Breast epithelium (tissue), 4 donors: ENCODE data around the gene PTPRM. TPM values are rescaled to one million over a fixed set of nuclear protein-coding genes. Genes with fewer than 3 reads are reported as not detected.

Source experiments
- DNase-seq, 2 donors: peaks; one replicate each; pipeline ENCODE4 v3.0.0-alpha.2; 2019; ENCODE audit warnings: low spot score in 2 of 2
- H3K27ac ChIP-seq, 2 donors: fragments of 200-600 bp; sonication (generic) in 1 of 2; one replicate each; pipeline ENCODE4 v1.5.1; 2016 to 2019; ENCODE audit warnings: mild to moderate bottlenecking in 1 of 2
- H3K27me3 ChIP-seq, 2 donors: fragments of 200-600 bp; sonication (generic) in 1 of 2; one replicate each; pipeline versions ENCODE4 v1.5.1 to v1.6.0; 2017 to 2019; ENCODE audit warnings: control low read depth in 1 of 2, mild to moderate bottlenecking in 1 of 2
- H3K36me3 ChIP-seq: fragments of 200-600 bp; one replicate; pipeline ENCODE4 v1.5.1; 2019
- H3K4me1 ChIP-seq, 2 donors: fragments of 200-600 bp; sonication (generic); one replicate each; pipeline ENCODE4 v1.5.1; 2016 to 2019; ENCODE audit warnings: control low read depth in 1 of 2
- H3K4me3 ChIP-seq, 3 donors: fragments of 200-600 bp; sonication (generic); 1 replicate in 2 of 3; 2 replicates in 1 of 3; pipeline ENCODE4 v1.5.1; 2016 to 2019; ENCODE audit warnings: mild to moderate bottlenecking in 3 of 3, moderate library complexity in 2 of 3
- H3K9me3 ChIP-seq, 2 donors: fragments of 200-600 bp; sonication (generic) in 1 of 2; one replicate each; pipeline ENCODE4 v1.5.1; 2016 to 2019; ENCODE audit warnings: control low read depth in 1 of 2
- POLR2A ChIP-seq: fragments of 450-650 bp; IDR thresholded peaks from one replicate; pipeline ENCODE4 v1.6.1; 2016; ENCODE audit warnings: antibody characterized with exemption, mild to moderate bottlenecking, moderate library complexity
- POLR2AphosphoS5 ChIP-seq, 3 donors: sonication (generic); formaldehyde crosslinking; IDR thresholded peaks; one replicate each; pipeline ENCODE4 v1.6.1; 2017; ENCODE audit warnings: antibody characterized with exemption in 3 of 3
- intact Hi-C: fragments of 100-400 bp; cut with DNase I; formaldehyde crosslinking; loops from one replicate; pipeline ENCODE4 v1.15.1; 2023; ENCODE audit warnings: low total_unique reads
- total RNA-seq, 3 donors: library from RNA; depleted of rRNA; stranded (reverse); fragments of >200 nt; gene quantifications; one replicate each; pipeline ENCODE4 v1.1.0, GENCODE V29; 2016
- TF ChIP-seq, protein P1 (sequence below), 3 donors: fragments of 450-650 bp; IDR thresholded peaks; one replicate each; pipeline ENCODE4 v1.5.1; 2016 to 2017; ENCODE audit warnings: antibody characterized with exemption in 3 of 3, mild to moderate bottlenecking in 3 of 3, moderate library complexity in 3 of 3

Gene PTPRM
- total RNA-seq, 3 donors from 2014 or later: 41.7 to 181 (median 140) TPM

DNA sequence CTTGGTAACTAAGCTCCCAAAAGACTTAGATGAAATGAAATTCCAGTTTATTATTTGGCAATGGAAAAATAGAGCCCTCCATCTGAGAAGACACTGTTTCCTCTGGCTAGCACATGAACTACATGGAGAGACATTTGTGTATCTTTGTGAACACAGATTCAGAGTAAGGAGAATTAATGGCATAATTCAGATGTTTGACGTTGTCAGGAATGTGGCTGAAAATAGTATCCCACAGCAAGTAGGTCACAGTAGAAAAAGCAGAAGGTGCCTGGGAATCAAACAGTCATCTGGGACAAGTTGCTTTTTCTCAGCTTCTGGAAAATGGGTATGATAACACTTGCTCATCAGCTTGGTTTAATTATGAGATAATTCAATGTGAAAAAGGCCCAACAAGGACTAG, 288.6 kb downstream of the PTPRM start:
- Histone ChIP-seq H3K9me3 (no peaks in the 10 kb centered on the region), H3K36me3 (no peaks in the 10 kb centered on the region), H3K4me1 (no peaks in the 10 kb centered on the region), H3K27me3 (no peaks in the 10 kb centered on the region), H3K27ac (no peak overlapping the region), H3K4me3 (no peak overlapping the region)
- TF ChIP-seq, protein P1, sequence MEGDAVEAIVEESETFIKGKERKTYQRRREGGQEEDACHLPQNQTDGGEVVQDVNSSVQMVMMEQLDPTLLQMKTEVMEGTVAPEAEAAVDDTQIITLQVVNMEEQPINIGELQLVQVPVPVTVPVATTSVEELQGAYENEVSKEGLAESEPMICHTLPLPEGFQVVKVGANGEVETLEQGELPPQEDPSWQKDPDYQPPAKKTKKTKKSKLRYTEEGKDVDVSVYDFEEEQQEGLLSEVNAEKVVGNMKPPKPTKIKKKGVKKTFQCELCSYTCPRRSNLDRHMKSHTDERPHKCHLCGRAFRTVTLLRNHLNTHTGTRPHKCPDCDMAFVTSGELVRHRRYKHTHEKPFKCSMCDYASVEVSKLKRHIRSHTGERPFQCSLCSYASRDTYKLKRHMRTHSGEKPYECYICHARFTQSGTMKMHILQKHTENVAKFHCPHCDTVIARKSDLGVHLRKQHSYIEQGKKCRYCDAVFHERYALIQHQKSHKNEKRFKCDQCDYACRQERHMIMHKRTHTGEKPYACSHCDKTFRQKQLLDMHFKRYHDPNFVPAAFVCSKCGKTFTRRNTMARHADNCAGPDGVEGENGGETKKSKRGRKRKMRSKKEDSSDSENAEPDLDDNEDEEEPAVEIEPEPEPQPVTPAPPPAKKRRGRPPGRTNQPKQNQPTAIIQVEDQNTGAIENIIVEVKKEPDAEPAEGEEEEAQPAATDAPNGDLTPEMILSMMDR (IDR thresholded peaks at IDR 0.05): no peak
- TF ChIP-seq POLR2A: no peak
- TF ChIP-seq POLR2AphosphoS5 (IDR thresholded peaks at IDR 0.05): no peak
- no peak for DNase-seq
- intact Hi-C loops: no loop called here

GRCh38 chr18:7856116-7856515, 289.0 kb downstream of the PTPRM start:
- Histone ChIP-seq H3K27ac (no peak overlapping the region), H3K9me3 (no peaks in the 10 kb centered on the region), H3K4me3 (no peak overlapping the region), H3K4me1 (no peaks in the 10 kb centered on the region), H3K27me3 (no peaks in the 10 kb centered on the region), H3K36me3 (no peaks in the 10 kb centered on the region)
- TF ChIP-seq POLR2AphosphoS5 (IDR thresholded peaks at IDR 0.05) (no peak), POLR2A (no peak)
- TF ChIP-seq, protein P1 (IDR thresholded peaks at IDR 0.05): no peak
- DNase-seq: no peak
- intact Hi-C loops: no loop called here

DNA sequence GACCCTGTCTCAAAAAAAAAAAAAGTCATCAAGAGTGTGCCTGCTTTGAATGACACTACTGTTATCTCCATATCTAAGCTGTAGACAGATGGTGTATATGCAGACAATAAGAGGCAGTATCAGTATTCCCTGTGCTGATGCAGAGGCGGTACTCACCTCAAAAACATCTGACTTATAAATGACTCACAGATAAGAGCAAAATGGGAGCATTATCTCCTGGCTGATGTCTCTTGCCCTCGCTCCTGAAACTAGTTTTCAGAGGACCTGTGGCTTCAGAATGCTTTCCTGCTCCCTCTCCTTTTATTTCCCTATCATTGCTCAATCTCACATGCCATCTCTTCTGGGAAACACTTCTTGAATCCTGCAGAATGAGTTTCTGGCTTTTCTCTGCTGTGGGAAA, 289.6 kb downstream of the PTPRM start:
- Histone ChIP-seq H3K9me3 (no peaks in the 10 kb centered on the region), H3K4me3 (no peak overlapping the region), H3K4me1 (no peaks in the 10 kb centered on the region), H3K27ac (no peak overlapping the region), H3K36me3 (no peaks in the 10 kb centered on the region), H3K27me3 (no peaks in the 10 kb centered on the region)
- no peak for TF ChIP-seq POLR2A
- TF ChIP-seq, protein P1 (IDR thresholded peaks at IDR 0.05): no peak
- TF ChIP-seq POLR2AphosphoS5 (IDR thresholded peaks at IDR 0.05): no peak
- intact Hi-C loops: no loop called here
- DNase-seq: no peak

GRCh38 chr18:7857562-7857961, 290.4 kb downstream of the PTPRM start:
- Histone ChIP-seq H3K4me1 (no peaks in the 10 kb centered on the region), H3K9me3 (no peaks in the 10 kb centered on the region), H3K4me3 (no peak overlapping the region), H3K27ac (no peak overlapping the region), H3K27me3 (no peaks in the 10 kb centered on the region), H3K36me3 (no peaks in the 10 kb centered on the region)
- no peak for DNase-seq
- TF ChIP-seq POLR2AphosphoS5 (IDR thresholded peaks at IDR 0.05): no peak
- TF ChIP-seq, protein P1 (IDR thresholded peaks at IDR 0.05): no peak
- TF ChIP-seq POLR2A: no peak
- intact Hi-C loops: no loop called here

DNA sequence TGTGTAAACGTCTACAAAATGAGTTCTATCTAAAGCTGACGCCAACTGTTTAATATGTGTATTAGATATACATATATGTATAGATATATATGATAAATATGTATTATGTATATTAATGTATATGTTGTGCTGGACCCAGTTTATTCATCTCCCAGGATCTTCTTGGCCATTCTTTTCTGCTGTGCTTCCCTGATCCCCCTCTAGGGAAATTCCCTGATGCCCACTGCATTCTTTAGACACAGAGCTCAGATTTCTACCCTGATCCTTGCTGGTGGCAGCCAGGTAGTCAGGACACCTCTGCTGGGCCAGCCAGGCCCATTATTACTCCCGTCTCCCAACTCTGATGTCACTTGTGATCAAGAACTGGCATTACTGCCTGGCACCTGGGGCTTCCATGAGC, 292.0 kb downstream of the PTPRM start:
- DNase-seq: no peak
- TF ChIP-seq POLR2AphosphoS5 (IDR thresholded peaks at IDR 0.05) (no peak), POLR2A (no peak)
- TF ChIP-seq, protein P1 (IDR thresholded peaks at IDR 0.05): no peak
- Histone ChIP-seq H3K36me3 (no peaks in the 10 kb centered on the region), H3K27me3 (no peaks in the 10 kb centered on the region), H3K27ac (no peak overlapping the region), H3K4me1 (no peaks in the 10 kb centered on the region), H3K4me3 (no peak overlapping the region), H3K9me3 (peaks cover under 1 to 1% of the 10 kb centered on the region in 2 donors)
- intact Hi-C loops: no loop called here
